ENCODE data around the gene LENG8.
A peak's percentile ranks its signal among the peaks of the same experiment; 100 is the strongest.

The LENG8 gene

GRCh38 chr19:54470991-54471782 is 22.2 kb downstream of the LENG8 start:
- peaks cover 0 to 35% (median 0%) of the 10 kb centered on the region in 11 experiments; a peak in 6 of 22 replicates for H3K27me3 ChIP-seq
- H3K4me2 ChIP-seq, result peak overlapping the region; percentile 93 to 100 (median 100)
- no peaks in the 10 kb centered on the region for H4K20me1 ChIP-seq
- H3K36me3 ChIP-seq, result no peaks in the 10 kb centered on the region
- peak overlapping the region; percentile 61 to 72 (median 61) for H3K4me3 ChIP-seq
- H3K4me1 ChIP-seq, result peaks cover 48 to 61% (median 53%) of the 10 kb centered on the region in 10 experiments
- peak overlapping the region; percentile 65 to 90 (median 77) for H3K9ac ChIP-seq
- H3K27ac ChIP-seq, result peak overlapping the region; percentile 40 to 95 (median 73); a peak in 21 of 22 replicates
- no peak for TF ChIP-seq Cebpa-rat (IDR thresholded peaks at IDR 0.05)
- H3K9me3 ChIP-seq (replicated peaks in 1 of 11), result no peaks in the 10 kb centered on the region

GRCh38 chr19:54473071-54473891 is 24.3 kb downstream of the LENG8 start, which contains the start of gene CDC42EP5:
TSS of gene CDC42EP5 (minus strand) at chr19:54473296. CDS start at chr19:54465547, 7,749 bp downstream.
- Histone ChIP-seq H3K27me3 (peaks cover 0 to 56% (median 0%) of the 10 kb centered on the region in 11 experiments; a peak in 8 of 22 replicates), H3K4me2 (peak within 1 kb of the TSS; percentile 65 to 95 (median 85)), H4K20me1 (peaks cover 0 to 7% (median 0%) of the 10 kb centered on the region in 11 experiments; a peak in 4 of 22 replicates), H3K9me3 (replicated peaks in 1 of 11) (no peaks in the 10 kb centered on the region), H3K27ac (peak within 1 kb of the TSS in 8 of 11 experiments; percentile 0 to 56 (median 42); a peak in 10 of 22 replicates), H3K4me1 (peaks cover 46 to 51% (median 47%) of the 10 kb centered on the region in 10 experiments), H3K9ac (peak within 1 kb of the TSS; percentile 42 to 73 (median 56); a peak in 19 of 22 replicates), H3K36me3 (no peaks in the 10 kb centered on the region), H3K4me3 (peak within 1 kb of the TSS in 9 of 10 experiments; percentile 28 to 62 (median 50); a peak in 13 of 20 replicates)
- TF ChIP-seq Cebpa-rat (IDR thresholded peaks at IDR 0.05), result no peak

- Histone ChIP-seq H3K4me3 (no peak overlapping the region), H3K27me3 (peaks cover 0 to 61% (median 0%) of the 10 kb centered on the region in 11 experiments; a peak in 8 of 22 replicates), H3K9me3 (replicated peaks in 1 of 11) (no peaks in the 10 kb centered on the region), H3K4me1 (peaks cover 40 to 46% (median 41%) of the 10 kb centered on the region in 10 experiments), H3K36me3 (no peaks in the 10 kb centered on the region), H3K9ac (0 out of 22 replicates have a peak overlapping the region, but pooled peaks of 2 of the 11 experiments have one; percentile 42 to 68), H3K27ac (peak overlapping the region in 2 of 11 experiments; percentile 55 to 56; a peak in 3 of 22 replicates), H4K20me1 (peaks cover 0 to 8% (median 0%) of the 10 kb centered on the region in 11 experiments; a peak in 4 of 22 replicates), H3K4me2 (peak overlapping the region; percentile 65 to 95 (median 85); a peak in 21 of 22 replicates)
- TF ChIP-seq Cebpa-rat (IDR thresholded peaks at IDR 0.05), result no peak
Measured at GRCh38 chr19:54473892-54474372, 24.9 kb downstream of the LENG8 start.

GRCh38 chr19:54475706-54476105 is 26.7 kb downstream of the LENG8 start:
- H3K27me3 ChIP-seq, result peaks cover 0 to 60% (median 0%) of the 10 kb centered on the region in 11 experiments; a peak in 8 of 22 replicates
- no peak overlapping the region for H3K4me2 ChIP-seq
- no peak overlapping the region for H3K9ac ChIP-seq
- H3K36me3 ChIP-seq, result no peaks in the 10 kb centered on the region
- no peak overlapping the region for H3K4me3 ChIP-seq
- peaks cover 0 to 8% (median 0%) of the 10 kb centered on the region in 11 experiments; a peak in 4 of 22 replicates for H4K20me1 ChIP-seq
- TF ChIP-seq Cebpa-rat (IDR thresholded peaks at IDR 0.05), result no peak
- H3K27ac ChIP-seq, result no peak overlapping the region
- H3K9me3 ChIP-seq (replicated peaks in 1 of 11), result no peaks in the 10 kb centered on the region
- H3K4me1 ChIP-seq, result peaks cover 24 to 43% (median 33%) of the 10 kb centered on the region in 10 experiments

GRCh38 chr19:54477650-54478049 is 28.7 kb downstream of the LENG8 start:
- Histone ChIP-seq H4K20me1 (peaks cover 0 to 8% (median 0%) of the 10 kb centered on the region in 11 experiments; a peak in 4 of 22 replicates), H3K4me1 (peaks cover 32 to 49% (median 38%) of the 10 kb centered on the region in 10 experiments), H3K4me3 (no peak overlapping the region), H3K9me3 (replicated peaks in 1 of 11) (no peaks in the 10 kb centered on the region), H3K36me3 (no peaks in the 10 kb centered on the region), H3K4me2 (peak overlapping the region in 1 of 11 experiments; percentile 19; a peak in 2 of 22 replicates), H3K27me3 (peaks cover 0 to 64% (median 0%) of the 10 kb centered on the region in 11 experiments; a peak in 8 of 22 replicates), H3K9ac (0 out of 22 replicates have a peak overlapping the region, but pooled peaks of 1 of the 11 experiments have one; percentile 2), H3K27ac (no peak overlapping the region)
- TF ChIP-seq Cebpa-rat (IDR thresholded peaks at IDR 0.05), result no peak

- Histone ChIP-seq H3K27me3 (peaks cover 0 to 69% (median 0%) of the 10 kb centered on the region in 11 experiments; a peak in 8 of 22 replicates), H3K4me1 (peaks cover 30 to 49% (median 38%) of the 10 kb centered on the region in 10 experiments), H3K9ac (no peak overlapping the region), H4K20me1 (peaks cover 0 to 8% (median 0%) of the 10 kb centered on the region in 11 experiments; a peak in 4 of 22 replicates), H3K27ac (no peak overlapping the region), H3K36me3 (no peaks in the 10 kb centered on the region), H3K4me2 (no peak overlapping the region), H3K4me3 (no peak overlapping the region), H3K9me3 (replicated peaks in 1 of 11) (no peaks in the 10 kb centered on the region)
- no peak for TF ChIP-seq Cebpa-rat (IDR thresholded peaks at IDR 0.05)
Measured at GRCh38 chr19:54478677-54479266, 29.8 kb downstream of the LENG8 start.

GRCh38 chr19:54480051-54480450 is 31.1 kb downstream of the LENG8 start:
- no peak overlapping the region for H3K9ac ChIP-seq
- H3K36me3 ChIP-seq, result no peaks in the 10 kb centered on the region
- H3K27ac ChIP-seq, result no peak overlapping the region
- H3K4me3 ChIP-seq, result no peak overlapping the region
- H3K9me3 ChIP-seq (replicated peaks in 1 of 11), result no peaks in the 10 kb centered on the region
- H3K27me3 ChIP-seq, result peaks cover 0 to 78% (median 0%) of the 10 kb centered on the region in 11 experiments; a peak in 8 of 22 replicates
- no peak for TF ChIP-seq Cebpa-rat (IDR thresholded peaks at IDR 0.05)
- H3K4me2 ChIP-seq, result peak overlapping the region in 9 of 11 experiments; percentile 2 to 69 (median 48); a peak in 12 of 22 replicates
- H3K4me1 ChIP-seq, result peaks cover 27 to 48% (median 36%) of the 10 kb centered on the region in 10 experiments
- H4K20me1 ChIP-seq, result peaks cover 0 to 8% (median 0%) of the 10 kb centered on the region in 11 experiments; a peak in 4 of 22 replicates

All from BLaER1 treated with 17β-estradiol and CSF1 and Interleukin-3, amounts not matched to agents 10 nM and 100 nM (cell line).